Smooth muscle cell (in vitro differentiated cells): ENCODE data around the gene TACR2. TPM values are rescaled to one million over a fixed set of nuclear protein-coding genes. Genes with fewer than 3 reads are reported as not detected.

Source experiments
- DNase-seq: peaks from one replicate; lab custom pipeline; 2025; ENCODE audit not compliant: unreplicated experiment; lab: John Stamatoyannopoulos, UW
- H2AFZ ChIP-seq: fragments of 200-600 bp; sonication (generic); 2 replicates; pipeline ENCODE4 v1.6.0; 2016; ENCODE audit warnings: antibody characterized with exemption, low read depth, mild to moderate bottlenecking
- H3F3A ChIP-seq: fragments of 200-600 bp; sonication (generic); 2 replicates; pipeline ENCODE4 v1.6.0; 2017; ENCODE audit warnings: antibody characterized with exemption, low read depth
- H3K27ac ChIP-seq: fragments of 200-600 bp; sonication (generic); 2 replicates; pipeline ENCODE4 v1.5.1; 2016; ENCODE audit warnings: low read depth, mild to moderate bottlenecking
- H3K27me3 ChIP-seq: fragments of 200-600 bp; sonication (generic); 2 replicates; pipeline ENCODE4 v1.6.1; 2016; ENCODE audit warnings: low read depth, mild to moderate bottlenecking
- H3K36me3 ChIP-seq: fragments of 200-600 bp; sonication (generic); 2 replicates; pipeline ENCODE4 v1.5.1; 2016; ENCODE audit warnings: low read depth
- H3K4me1 ChIP-seq: fragments of 200-600 bp; sonication (generic); 2 replicates; pipeline ENCODE4 v1.5.1; 2016; ENCODE audit warnings: low read depth
- H3K4me2 ChIP-seq: fragments of 200-600 bp; sonication (generic); 2 replicates; pipeline ENCODE4 v1.6.0; 2016; ENCODE audit warnings: mild to moderate bottlenecking
- H3K4me3 ChIP-seq: fragments of 200-600 bp; sonication (generic); 2 replicates; pipeline ENCODE4 v1.5.1; 2016; ENCODE audit warnings: mild to moderate bottlenecking
- H3K79me2 ChIP-seq: fragments of 200-600 bp; sonication (generic); 2 replicates; pipeline ENCODE4 v1.6.0; 2016; ENCODE audit warnings: low read depth, mild to moderate bottlenecking
- H3K9ac ChIP-seq: fragments of 200-600 bp; sonication (generic); 2 replicates; pipeline ENCODE4 v1.6.0; 2016; ENCODE audit warnings: low read depth
- H3K9me3 ChIP-seq: fragments of 200-600 bp; sonication (generic); replicated peaks from 2 replicates; pipeline ENCODE4 v1.5.1; 2016; ENCODE audit warnings: low read depth
- H4K20me1 ChIP-seq: fragments of 200-600 bp; sonication (generic); 2 replicates; pipeline ENCODE4 v1.6.0; 2016; ENCODE audit warnings: low read depth
- CTCF ChIP-seq: fragments of 200-600 bp; sonication (generic); IDR thresholded peaks from 2 replicates; pipeline ENCODE4 v1.5.1; 2017; ENCODE audit warnings: borderline replicate concordance, mild to moderate bottlenecking, antibody characterized with exemption; ENCODE audit not compliant: insufficient read depth, poor library complexity, severe bottlenecking
- WGBS: methylation state at CpG from one replicate; pipeline ENCODE4 v1.1.7; 2016; ENCODE audit warnings: low lambda C conversion rate; 5-methylcytosine and 5-hydroxymethylcytosine counted together
- polyA plus RNA-seq: library from polyadenylated mRNA; unstranded; fragments of >200 nt; fragmentation: Nextera tagmentation; extraction: Ambion mirVana; gene quantifications from 2 replicates; pipeline ENCODE4 v1.2.1, GENCODE V29; 2016
- total RNA-seq: library from RNA; depleted of rRNA; stranded (reverse); fragments of >200 nt; gene quantifications from 2 replicates; pipeline ENCODE4 v1.2.3, GENCODE V29; 2014

Gene TACR2
- total RNA-seq (not detected in 2 replicates), polyA plus RNA-seq (0.13 and 0.43 TPM in 2 replicates)

GRCh38 chr10:69416695-69417094, at the start of gene TACR2:
TACR2 (minus strand) TSS chr10:69416918; CDS start chr10:69416323, 595 bp downstream.
- Histone ChIP-seq H3K4me2 (no peak within 1 kb of the TSS), H3K79me2 (no peaks in the 10 kb centered on the region), H3K4me3 (no peak within 1 kb of the TSS), H3K9me3 (no peaks in the 10 kb centered on the region), H3K9ac (no peak within 1 kb of the TSS), H3F3A (peaks cover 5% of the 10 kb centered on the region), H2AFZ (no peak within 1 kb of the TSS), H3K27ac (no peak within 1 kb of the TSS), H4K20me1 (no peaks in the 10 kb centered on the region), H3K4me1 (no peaks in the 10 kb centered on the region), H3K27me3 (no peaks in the 10 kb centered on the region), H3K36me3 (no peaks in the 10 kb centered on the region)
- WGBS: 94% methylated on average over 8 of the region's 10 CpGs
- DNase-seq: no peak
- TF ChIP-seq CTCF: no peak

- no peaks in the 10 kb centered on the region for H3K36me3 ChIP-seq
- H4K20me1 ChIP-seq: no peaks in the 10 kb centered on the region
- no peak for TF ChIP-seq CTCF
- H3K27me3 ChIP-seq: no peaks in the 10 kb centered on the region
- peaks cover 20% of the 10 kb centered on the region for H3F3A ChIP-seq
- WGBS: 73% methylated on average over 5 of the region's 5 CpGs
- no peak overlapping the region for H2AFZ ChIP-seq
- peak overlapping the region; percentile 55 for H3K27ac ChIP-seq
- H3K9me3 ChIP-seq: no peaks in the 10 kb centered on the region
- H3K4me3 ChIP-seq: no peak overlapping the region
- peaks cover 85% of the 10 kb centered on the region for H3K79me2 ChIP-seq
- no peak for DNase-seq
- no peak overlapping the region for H3K9ac ChIP-seq
- H3K4me1 ChIP-seq: peaks cover 23% of the 10 kb centered on the region
- H3K4me2 ChIP-seq: no peak overlapping the region
Measured at GRCh38 chr10:69466158-69466490, 49.4 kb upstream of the TACR2 start.

- H3K4me2 ChIP-seq: no peak overlapping the region
- DNase-seq: no peak
- peaks cover 21% of the 10 kb centered on the region for H3K4me1 ChIP-seq
- WGBS: 93% methylated on average over 9 of the region's 9 CpGs
- peaks cover 90% of the 10 kb centered on the region for H3K79me2 ChIP-seq
- no peaks in the 10 kb centered on the region for H3K36me3 ChIP-seq
- no peaks in the 10 kb centered on the region for H3K27me3 ChIP-seq
- H3K27ac ChIP-seq: peak overlapping the region; percentile 55
- no peaks in the 10 kb centered on the region for H3K9me3 ChIP-seq
- no peak overlapping the region for H3K9ac ChIP-seq
- H3F3A ChIP-seq: peaks cover 20% of the 10 kb centered on the region
- H4K20me1 ChIP-seq: no peaks in the 10 kb centered on the region
- TF ChIP-seq CTCF: no peak
- no peak overlapping the region for H3K4me3 ChIP-seq
- no peak overlapping the region for H2AFZ ChIP-seq
Measured at GRCh38 chr10:69465457-69466157, 48.9 kb upstream of the TACR2 start.
